H54 (cell line): ENCODE measurements around the gene DLL1.

Experiments
- DNase-seq: peaks from one replicate; pipeline ENCODE4 v3.0.0; 2011; ENCODE audit warnings: low spot score, mixed read lengths; ENCODE audit not compliant: insufficient read length
- FAIRE-seq: peaks from 3 replicates; lab custom pipeline; 2011; peaks lifted over from hg19 to GRCh38; lab: Jason Lieb, UNC
- POLR2A ChIP-seq: IDR thresholded peaks from 2 replicates; pipeline ENCODE4 v1.6.1; 2011; ENCODE audit warnings: low read depth, mild to moderate bottlenecking, low read length

Gene DLL1

GRCh38 chr6:170301184-170301583 is 10.3 kb upstream of the DLL1 start:
- TF ChIP-seq POLR2A: no peak
- FAIRE-seq (no peak), DNase-seq (no peak)

DNA sequence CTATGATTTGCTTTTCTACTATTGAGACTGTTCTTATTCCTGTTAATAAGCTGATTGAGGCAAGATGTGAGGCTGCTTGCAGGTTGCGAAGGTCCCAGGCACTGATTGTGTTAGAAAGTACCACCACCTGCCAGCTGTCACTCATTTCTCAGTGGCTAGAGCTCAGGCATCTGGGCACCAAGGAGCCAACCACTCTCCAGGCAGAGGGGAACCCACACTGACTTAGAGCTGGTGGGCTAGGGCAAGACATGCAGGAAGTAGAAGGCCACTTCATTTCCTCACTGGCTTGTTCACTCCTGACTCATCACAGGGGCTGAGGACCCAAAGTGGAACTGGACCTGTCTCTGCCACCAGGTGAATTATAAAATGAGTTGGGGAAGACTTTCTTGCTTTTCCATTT is 7.8 kb upstream of the DLL1 start:
- DNase-seq (no peak), FAIRE-seq (no peak)
- no peak for TF ChIP-seq POLR2A

GRCh38 chr6:170297576-170298330 is 6.9 kb upstream of the DLL1 start:
- DNase-seq: no peak
- no peak for TF ChIP-seq POLR2A
- FAIRE-seq: no peak

DNA sequence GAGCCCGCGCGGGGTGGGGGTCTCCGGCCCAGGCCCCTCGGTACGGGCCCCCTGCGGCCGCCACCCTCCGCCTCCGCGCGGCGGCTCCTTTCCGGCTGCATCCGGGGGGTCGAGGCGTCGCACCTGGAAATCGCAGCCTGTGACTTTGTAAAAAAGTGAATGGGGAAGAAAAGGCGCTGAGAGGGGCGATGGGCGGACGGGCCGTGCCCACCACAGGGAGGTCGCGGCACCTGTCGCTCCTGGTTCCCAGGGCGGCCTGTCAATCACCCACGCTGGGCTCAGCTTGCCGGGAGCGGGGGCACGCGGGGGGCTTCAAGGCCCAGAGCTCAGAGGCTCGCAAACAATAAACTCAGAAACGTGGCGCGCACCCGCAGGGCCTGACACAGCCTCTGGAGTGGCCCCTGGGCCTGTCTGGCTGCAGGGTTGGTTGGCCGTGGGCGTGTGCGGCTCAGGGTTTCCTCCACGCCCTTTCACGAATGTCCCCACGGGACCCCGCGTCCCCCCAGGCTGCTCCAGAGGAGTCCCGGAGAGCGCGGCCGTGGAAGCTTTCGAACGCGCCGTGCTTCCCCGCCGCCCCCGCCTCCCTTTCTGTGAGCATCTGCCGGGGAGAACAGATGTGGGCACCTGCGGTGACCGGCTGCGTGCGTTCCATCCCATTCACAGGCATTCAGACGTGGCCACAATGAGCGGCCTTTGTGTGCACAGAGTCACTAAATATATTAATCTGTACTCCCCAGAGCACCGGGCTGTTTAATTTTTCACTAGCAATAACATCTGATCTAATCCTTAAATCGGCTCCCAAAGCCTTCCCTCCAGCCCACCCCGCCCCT is 6.1 kb upstream of the DLL1 start:
- no peak for TF ChIP-seq POLR2A
- FAIRE-seq (no peak), DNase-seq (no peak)

DNA sequence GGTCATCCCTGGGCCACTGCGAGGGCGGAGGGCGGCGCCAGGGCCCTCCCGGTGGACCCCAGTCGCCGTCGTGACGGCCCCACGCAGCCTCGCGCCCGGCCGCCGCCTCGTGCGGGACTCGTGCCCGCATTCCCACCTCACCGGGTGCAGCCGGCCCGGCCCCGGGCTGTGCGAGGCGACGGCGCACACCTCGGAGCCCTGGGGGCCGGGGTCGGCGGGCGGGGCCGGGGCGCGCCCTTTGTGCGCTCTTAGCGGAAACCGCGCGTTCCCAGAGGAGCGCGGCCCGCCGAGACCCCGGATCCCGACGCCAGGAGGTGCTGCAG is 5.5 kb upstream of the DLL1 start:
- TF ChIP-seq POLR2A: no peak
- FAIRE-seq (no peak), DNase-seq (no peak)

DNA sequence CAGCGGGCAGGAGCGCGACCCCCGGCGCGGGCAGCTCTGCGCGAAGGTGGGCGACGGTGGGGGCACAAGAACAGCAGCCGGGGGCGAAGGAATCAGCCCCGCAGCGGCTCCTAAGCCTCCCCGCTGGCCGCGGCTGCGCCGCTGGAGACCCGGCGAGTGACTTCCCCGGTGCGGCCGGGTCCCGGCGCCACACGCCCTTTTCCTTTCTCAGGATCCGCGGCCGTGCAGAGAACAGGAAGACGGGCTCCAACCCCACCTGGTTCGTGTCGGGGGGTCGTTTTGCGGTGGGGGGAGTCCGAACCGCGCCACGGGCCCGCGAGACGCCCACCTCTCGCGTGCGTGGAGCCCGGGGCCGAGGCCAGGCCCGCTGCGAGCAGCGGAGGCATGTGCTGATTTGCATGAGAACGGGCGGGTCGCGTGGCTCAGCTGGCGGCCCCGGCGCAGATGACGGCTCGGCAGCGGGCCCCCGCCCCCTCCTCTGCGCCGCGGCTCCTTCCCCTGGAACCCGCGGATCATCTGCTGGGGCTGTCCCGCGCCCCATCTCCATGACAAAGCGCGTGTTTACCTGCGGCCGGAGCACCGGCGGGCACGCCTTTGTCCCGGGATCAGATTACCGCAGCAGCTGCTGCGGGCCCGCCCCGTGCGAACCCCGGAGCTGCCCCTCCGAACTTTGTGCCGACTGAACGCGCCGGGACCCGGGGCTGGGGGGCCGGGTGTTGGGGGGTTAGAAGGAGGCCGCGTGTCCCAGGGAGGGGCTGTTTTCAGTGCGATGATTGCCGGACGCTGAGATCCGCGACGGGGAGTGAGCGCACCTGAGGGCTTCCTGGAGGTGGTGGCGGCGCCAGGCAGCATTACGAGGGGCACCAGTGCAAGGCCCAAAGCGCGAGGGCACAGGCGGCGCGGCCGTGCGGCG is 4.9 kb upstream of the DLL1 start:
- FAIRE-seq (no peak), DNase-seq (no peak)
- no peak for TF ChIP-seq POLR2A

DNA sequence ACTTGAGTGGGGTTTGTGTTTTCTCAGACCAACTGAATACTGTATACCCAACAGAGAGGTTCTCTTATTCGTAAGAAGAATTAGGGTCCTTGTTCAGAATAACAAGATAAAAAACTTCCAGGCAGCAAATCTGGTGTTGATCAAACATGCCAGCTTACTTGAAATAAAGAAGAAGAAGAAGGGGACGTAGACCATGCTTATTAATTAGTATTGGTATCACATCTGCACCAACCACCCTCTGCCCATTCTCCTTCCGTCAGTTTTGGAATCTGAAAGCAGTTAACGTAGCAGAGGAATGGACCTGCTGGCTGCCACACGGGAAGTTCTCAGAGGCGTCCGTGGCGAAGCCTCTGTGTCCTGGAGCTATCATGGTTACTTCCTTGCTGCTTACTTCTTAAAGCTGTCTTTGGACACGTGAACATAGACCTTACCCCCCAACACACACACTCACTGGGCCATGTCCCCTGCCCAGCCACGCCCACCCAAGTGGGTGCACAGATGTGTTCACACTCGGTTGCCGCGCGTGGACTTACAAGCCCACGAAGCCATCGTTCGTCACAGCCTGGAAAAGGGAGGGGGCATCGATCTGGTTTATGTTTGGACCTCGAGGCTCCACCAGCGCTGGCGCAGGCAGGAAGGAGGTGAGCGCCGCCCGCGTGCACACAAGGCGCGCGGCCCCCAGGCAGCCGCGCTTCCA is 4.1 kb upstream of the DLL1 start:
- FAIRE-seq (no peak), DNase-seq (no peak)
- no peak for TF ChIP-seq POLR2A

DNA sequence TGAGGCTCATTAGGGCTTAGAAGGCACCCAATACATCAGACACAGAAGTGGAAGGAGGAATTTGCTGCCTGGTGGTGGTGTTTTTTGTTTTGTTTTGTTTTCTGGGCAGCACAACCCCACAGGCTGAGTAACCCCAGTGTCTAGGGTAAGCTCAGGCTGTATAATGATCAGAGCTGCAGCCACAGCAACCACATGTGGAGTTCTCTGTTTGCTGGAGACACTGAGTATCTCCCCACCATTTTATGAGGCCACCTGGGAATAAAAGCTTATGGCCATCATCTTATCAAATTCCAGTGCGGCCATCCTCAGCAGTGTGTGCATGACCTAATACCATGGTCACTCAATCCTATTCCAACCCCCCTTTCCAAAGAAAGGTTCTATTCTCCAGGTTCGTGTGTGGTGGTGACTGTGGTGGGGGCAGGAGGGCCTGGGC is 3.4 kb upstream of the DLL1 start:
- TF ChIP-seq POLR2A: no peak
- FAIRE-seq: no peak
- DNase-seq: peak; percentile 30

GRCh38 chr6:170293341-170294231 is 2.7 kb upstream of the DLL1 start:
- DNase-seq (peak; percentile 29), FAIRE-seq (no peak)
- no peak for TF ChIP-seq POLR2A

GRCh38 chr6:170292407-170293158 is 1.7 kb upstream of the DLL1 start:
- no peak for FAIRE-seq
- no peak for TF ChIP-seq POLR2A
- DNase-seq: peak; percentile 30

DNA sequence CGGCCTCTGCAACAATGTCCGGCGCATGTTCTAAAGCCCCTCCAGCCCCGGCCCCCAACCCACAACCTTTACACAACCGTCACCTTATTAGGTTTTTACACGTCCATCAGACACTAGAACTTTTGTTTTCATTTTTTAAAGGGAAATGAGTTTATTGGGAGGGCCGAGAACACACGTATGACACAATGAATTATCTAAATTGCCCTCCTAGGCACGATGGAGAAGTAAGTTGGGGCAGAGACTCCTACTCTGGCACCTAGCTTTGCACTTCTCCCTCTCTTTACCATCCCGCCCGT is 1.2 kb upstream of the DLL1 start:
- FAIRE-seq (no peak), DNase-seq (no peak)

More for the DNA sequence above, 1.2 kb upstream of the DLL1 start:
- TF ChIP-seq POLR2A: no peak
